HG02623 (cell line): ENCODE data around the gene PXDN.

Experiments
- ATAC-seq: cut with Tn5 transposase; IDR thresholded peaks from one replicate; pipeline ENCODE4 v1.9.1; 2021; ENCODE audit warnings: moderate library complexity; ENCODE audit not compliant: unreplicated experiment

The PXDN gene

DNA sequence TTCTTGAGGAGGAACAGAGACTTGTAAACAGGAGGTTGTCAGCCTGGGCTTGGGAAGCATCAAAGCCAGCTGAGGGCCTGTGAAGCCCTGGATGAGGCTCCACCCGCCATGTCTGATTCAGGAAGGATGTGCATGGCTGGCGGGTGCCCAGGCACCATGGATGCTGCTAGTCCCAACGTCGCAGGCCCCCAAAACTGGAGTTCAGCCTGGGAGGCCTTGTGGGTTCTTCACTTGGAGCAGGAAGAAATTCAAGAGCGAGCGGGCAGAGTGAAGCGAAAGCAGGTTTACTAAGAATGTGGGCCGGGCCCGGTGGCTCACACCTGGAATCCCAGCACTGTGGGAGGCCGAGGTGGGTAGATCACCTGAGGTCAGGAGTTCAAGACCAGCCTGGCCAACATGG, 12.1 kb upstream of the PXDN start:
- ATAC-seq = no peak

GRCh38 chr2:1755436-1756191, 11.3 kb upstream of the PXDN start:
- ATAC-seq = no peak

GRCh38 chr2:1754461-1755170, 10.3 kb upstream of the PXDN start:
- no peak for ATAC-seq

- no peak for ATAC-seq
Observed at GRCh38 chr2:1754046-1754445, 9.7 kb upstream of the PXDN start.

DNA sequence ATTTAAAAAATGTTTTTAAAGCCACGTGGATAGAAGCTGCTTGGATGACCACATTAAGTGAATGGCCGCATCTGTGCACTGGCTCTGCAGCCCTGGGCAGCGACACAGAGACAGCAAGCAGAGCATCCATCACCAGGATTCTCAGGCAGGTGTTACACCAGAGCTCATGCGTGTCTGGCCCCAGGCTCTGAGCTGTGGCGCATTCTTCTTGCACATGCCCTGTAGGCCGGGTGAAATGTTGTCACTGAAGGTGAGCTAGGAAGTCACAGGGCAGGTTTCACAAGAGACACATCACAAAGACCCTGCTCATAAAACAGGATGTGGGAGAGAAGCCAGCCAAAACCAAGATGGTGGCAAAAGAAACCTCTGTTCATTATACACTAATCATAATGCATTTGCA, 8.4 kb upstream of the PXDN start:
- ATAC-seq = no peak

- no peak for ATAC-seq
Observed at GRCh38 chr2:1751767-1752725, 7.7 kb upstream of the PXDN start.

GRCh38 chr2:1750933-1751766, 6.8 kb upstream of the PXDN start:
- ATAC-seq = no peak

DNA sequence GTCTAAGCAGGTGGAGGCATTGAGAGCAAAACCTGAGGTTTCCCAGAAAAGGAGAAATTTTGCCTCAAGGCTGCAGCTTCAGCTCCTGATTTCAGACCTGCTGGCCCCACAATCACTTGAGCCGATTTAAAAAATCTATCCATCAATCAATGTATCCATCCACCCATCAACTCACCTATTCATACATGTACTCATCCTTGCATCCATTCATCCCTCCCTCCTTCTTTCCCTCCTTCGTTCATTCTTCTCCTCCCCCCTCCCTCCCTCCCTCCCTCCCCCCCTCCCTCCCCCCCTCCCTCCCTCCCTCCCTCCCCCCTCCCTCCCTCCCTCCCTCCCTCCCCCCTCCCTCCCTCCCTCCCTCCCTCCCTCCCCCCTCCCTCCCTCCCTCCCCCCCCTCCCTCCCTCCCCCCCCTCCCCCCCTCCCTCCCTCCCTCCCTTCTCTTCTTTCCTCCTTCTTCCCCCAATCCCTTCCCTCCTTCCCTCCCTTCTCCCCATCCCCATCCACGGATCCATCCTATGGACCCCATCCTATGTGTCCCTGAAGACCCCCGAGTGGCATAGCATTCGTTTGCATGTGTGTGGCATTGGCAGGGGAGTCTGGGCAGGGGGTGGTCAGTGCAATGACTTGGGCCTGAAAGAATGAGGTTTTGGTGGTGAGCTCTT, 6.1 kb upstream of the PXDN start:
- ATAC-seq = no peak

- ATAC-seq = no peak
Observed at GRCh38 chr2:1749489-1750119, 5.3 kb upstream of the PXDN start.

- no peak for ATAC-seq
Observed at GRCh38 chr2:1748741-1749488, 4.6 kb upstream of the PXDN start.

GRCh38 chr2:1748176-1748740, 3.9 kb upstream of the PXDN start:
- no peak for ATAC-seq

DNA sequence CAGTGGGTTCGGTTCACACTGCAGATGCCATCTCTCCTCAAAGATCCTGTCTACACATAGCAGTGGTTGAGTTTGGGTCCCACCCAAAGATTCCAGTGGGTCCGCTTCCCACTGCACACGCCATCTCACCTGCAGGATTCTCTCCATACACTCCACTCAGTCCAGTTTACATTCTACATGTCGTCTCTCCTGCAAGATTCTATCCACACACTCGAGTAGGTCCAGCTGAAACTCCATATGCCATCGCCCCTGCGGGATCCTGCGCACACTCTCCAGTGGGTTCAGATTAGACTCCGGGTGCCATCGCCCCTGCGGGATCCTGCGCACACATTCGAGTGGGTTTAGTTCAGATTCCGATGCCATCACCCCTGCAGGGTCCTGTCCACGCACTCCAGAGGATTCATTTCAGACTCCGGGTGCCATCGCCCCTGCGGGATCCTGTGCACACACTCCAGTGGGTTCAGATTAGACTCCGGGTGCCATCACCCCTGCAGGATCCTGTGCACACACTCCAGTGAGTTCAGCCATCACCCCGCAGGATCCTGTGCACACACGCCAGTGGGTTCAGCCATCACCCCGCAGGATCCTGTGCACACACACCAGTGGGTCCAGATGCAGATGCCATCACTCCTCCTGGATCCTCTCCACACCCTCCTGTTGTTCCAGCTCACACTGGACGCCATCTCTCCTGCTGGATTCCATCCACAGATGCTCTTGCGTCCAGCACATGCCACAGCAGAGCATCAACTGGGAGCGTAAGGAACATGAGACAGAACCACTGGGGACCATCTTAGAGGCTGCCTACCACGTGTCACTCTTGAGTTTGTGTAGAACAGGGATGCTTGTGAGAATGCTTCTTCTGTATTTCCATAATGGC, 3.0 kb upstream of the PXDN start:
- no peak for ATAC-seq

- ATAC-seq = no peak
Observed at GRCh38 chr2:1746174-1747064, 2.1 kb upstream of the PXDN start.

DNA sequence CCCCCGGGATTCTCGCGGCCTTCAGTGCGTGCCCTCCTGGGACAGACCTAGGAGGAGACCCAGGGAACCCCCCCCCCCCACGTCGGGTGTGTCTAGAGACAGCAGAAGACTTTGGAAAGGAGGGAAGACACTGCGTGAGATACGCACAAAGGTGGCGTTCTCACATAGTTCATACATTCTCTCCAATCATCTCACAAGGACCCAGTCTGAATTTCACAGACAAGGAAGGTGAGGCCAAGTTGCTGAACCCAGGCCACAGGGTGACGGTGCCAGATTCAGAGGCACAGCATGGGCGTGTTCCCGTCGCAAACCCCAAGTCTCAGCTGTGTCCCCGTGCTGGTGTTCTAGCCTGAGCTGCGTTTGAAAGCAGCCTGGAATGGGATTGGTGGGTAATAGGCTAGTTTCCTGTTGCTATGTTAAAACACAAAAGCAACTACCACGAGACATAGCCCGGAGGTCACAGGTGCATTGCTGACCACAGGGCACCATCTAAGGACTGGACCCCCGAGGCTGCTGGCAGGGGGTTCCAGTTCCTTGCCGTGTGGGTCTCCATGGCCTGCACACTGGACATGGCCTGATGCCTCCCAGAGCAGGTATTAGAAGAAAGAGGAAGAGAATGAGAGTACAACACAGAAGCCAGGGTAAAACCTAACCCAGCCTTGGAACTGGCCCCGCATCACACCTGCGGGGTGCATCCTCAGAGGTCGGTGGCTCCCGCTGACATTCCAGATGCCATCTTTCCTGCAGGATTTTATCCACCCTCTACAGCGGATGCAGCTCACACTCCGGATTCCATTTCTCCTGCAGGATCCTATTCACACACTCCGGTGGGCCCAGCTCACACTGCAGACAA, 1.1 kb upstream of the PXDN start:
- no peak for ATAC-seq

GRCh38 chr2:1744151-1744445, 217 bp downstream of the PXDN start:
- no peak for ATAC-seq
